ENCODE data around the gene ZNF624. TPM values are rescaled to one million over a fixed set of nuclear protein-coding genes. Genes with fewer than 3 reads are reported as not detected.
"Not testable (repeated sequence)": the region's sequence is repeated elsewhere in the genome, so short reads cannot be mapped to it uniquely, and the experiment has no call there.

Gene ZNF624
- 1 to 10 TPM; 4.9 to 7.5 (median 7.2) TPM for total RNA-seq
- total RNA-seq (2013): 12.6 TPM

DNA sequence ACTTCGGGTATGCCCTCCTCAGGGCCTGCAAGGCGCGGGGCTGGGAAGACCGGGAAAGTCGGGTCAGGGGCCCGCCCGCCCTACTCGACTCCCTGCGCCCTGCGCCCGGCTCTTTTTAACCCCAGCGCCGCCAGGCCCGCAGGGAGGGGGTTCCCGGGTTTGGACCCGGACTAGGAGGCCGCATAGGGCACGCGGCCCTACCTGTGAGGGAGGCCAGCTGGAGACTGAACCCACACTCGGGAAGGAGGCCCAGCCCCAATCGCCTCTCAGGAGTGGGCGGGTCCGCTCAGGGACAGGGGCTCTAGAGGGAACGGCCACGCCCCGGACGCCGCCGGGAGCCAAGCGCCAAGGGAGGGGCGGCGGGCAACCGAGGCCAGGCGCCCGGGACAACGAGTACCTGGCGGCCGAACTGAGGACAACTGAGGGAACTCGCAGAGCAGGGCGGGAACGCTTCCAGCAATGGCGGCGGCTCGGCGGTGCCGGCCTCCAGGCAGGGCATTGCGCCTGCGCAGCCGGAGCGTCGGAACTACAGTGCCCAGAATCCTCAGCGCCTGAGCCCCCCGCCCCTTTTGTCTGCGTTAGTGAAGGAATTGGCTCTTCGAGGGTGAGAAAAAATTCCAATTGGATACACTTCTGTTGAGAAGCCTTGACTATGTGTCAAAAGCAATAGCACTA is at the start of gene ZNF624:
TSS of gene ZNF624 (minus strand) at position 484 of the 675 bp plus-strand sequence.
- Mint-ChIP-seq H3K36me3 (no peaks in the 10 kb centered on the region), H3K9me3 (no peaks in the 10 kb centered on the region), H3K27me3 (ENCODE audit: low read depth in 2 of 2) (peaks cover 2 to 8% of the 10 kb centered on the region in 2 donors), H3K4me1 (peaks cover 13 to 21% of the 10 kb centered on the region in 2 donors), H3K4me3 (peak within 1 kb of the TSS; percentile 84), H3K27ac (peak within 1 kb of the TSS; percentile 21 to 91)
- H3K27me3 ChIP-seq (ENCODE audit: control insufficient read depth, insufficient read depth, low read length): no peaks in the 10 kb centered on the region
- intact Hi-C loops (cut with micrococcal nuclease): loop anchor here (2.0 kb wide), 1 partner anchor 65 kb away; no protein-coding TSS in a partner anchor
- peak within 1 kb of the TSS; percentile 58 for H3K4me3 ChIP-seq (ENCODE audit: low read length)
- peak within 1 kb of the TSS; percentile 7 for H3K27ac ChIP-seq (ENCODE audit: low read length)
- TF ChIP-seq, protein P1, sequence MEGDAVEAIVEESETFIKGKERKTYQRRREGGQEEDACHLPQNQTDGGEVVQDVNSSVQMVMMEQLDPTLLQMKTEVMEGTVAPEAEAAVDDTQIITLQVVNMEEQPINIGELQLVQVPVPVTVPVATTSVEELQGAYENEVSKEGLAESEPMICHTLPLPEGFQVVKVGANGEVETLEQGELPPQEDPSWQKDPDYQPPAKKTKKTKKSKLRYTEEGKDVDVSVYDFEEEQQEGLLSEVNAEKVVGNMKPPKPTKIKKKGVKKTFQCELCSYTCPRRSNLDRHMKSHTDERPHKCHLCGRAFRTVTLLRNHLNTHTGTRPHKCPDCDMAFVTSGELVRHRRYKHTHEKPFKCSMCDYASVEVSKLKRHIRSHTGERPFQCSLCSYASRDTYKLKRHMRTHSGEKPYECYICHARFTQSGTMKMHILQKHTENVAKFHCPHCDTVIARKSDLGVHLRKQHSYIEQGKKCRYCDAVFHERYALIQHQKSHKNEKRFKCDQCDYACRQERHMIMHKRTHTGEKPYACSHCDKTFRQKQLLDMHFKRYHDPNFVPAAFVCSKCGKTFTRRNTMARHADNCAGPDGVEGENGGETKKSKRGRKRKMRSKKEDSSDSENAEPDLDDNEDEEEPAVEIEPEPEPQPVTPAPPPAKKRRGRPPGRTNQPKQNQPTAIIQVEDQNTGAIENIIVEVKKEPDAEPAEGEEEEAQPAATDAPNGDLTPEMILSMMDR (IDR thresholded peaks at IDR 0.05): no peak
- H3K9me3 ChIP-seq (ENCODE audit: control insufficient read depth, insufficient read depth, low read length): no peaks in the 10 kb centered on the region
- 0% methylated on average over 55 of the region's 55 CpGs for WGBS (ENCODE audit: insufficient coverage)
- DNase-seq (peak; percentile 75 to 94), ATAC-seq (peak; percentile 95 to 99 (median 98))
- H3K36me3 ChIP-seq (ENCODE audit: control insufficient read depth, insufficient read depth, low read length): no peaks in the 10 kb centered on the region
- peaks cover 9% of the 10 kb centered on the region for H3K4me1 ChIP-seq (ENCODE audit: control insufficient read depth, insufficient read depth, low read length)

DNA sequence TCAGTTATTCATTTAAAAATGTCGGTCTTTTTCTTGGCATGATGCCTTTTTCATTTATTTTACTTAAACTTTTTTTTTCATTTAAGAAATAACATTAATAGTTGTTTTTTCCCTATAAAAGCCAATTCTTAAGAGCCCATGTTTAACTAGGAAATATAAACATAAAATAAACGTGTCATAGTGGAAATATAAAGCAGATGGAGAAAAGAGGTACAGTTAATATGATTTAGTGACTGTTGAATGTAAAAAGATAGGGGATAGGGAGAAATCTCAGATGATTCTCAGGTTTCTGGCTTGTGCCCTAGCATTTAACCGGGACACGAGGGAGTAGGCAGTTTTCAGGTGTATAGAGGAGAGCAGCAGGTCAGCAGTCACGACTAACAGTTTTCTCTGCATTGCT is 44.0 kb upstream of the ZNF624 start:
- intact Hi-C loops (cut with micrococcal nuclease); H3K36me3 Mint-ChIP-seq; H3K27me3 ChIP-seq (ENCODE audit: control insufficient read depth, insufficient read depth, low read length); H3K4me3 ChIP-seq (ENCODE audit: low read length); H3K9me3 Mint-ChIP-seq; H3K4me1 Mint-ChIP-seq; H3K9me3 ChIP-seq (ENCODE audit: control insufficient read depth, insufficient read depth, low read length); H3K4me1 ChIP-seq (ENCODE audit: control insufficient read depth, insufficient read depth, low read length); ATAC-seq; H3K27ac ChIP-seq (ENCODE audit: low read length); H3K4me3 Mint-ChIP-seq; DNase-seq; H3K36me3 ChIP-seq (ENCODE audit: control insufficient read depth, insufficient read depth, low read length); H3K27ac Mint-ChIP-seq: not testable (repeated sequence)
- H3K27me3 Mint-ChIP-seq (ENCODE audit: low read depth in 2 of 2): peaks cover 9 to 15% of the 10 kb centered on the region in 2 donors
- WGBS (ENCODE audit: insufficient coverage): 82% methylated on average over 3 of the region's 5 CpGs

DNA sequence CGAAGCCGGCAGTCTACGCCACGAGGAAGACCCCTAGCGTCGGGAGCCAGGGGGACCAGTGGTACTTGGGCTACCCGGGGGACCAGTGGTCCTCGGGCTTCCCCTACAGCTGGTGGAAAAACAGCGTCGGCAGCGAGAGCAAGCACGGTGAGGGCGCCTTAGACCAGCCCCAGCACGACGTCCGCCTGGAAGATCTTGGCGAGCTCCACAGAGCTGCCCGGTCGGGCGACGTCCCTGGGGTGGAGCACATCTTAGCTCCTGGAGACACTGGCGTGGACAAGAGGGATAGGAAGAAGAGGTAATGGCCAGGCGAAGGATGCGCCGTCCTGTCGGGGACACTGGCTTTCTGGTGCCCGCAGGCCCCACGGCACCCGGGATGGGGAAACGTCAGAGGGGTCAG is 36.8 kb upstream of the ZNF624 start:
- H3K9me3 ChIP-seq (ENCODE audit: control insufficient read depth, insufficient read depth, low read length); H3K4me3 ChIP-seq (ENCODE audit: low read length); H3K27ac Mint-ChIP-seq; intact Hi-C loops (cut with micrococcal nuclease); H3K4me3 Mint-ChIP-seq; DNase-seq; H3K4me1 ChIP-seq (ENCODE audit: control insufficient read depth, insufficient read depth, low read length); H3K4me1 Mint-ChIP-seq; H3K27ac ChIP-seq (ENCODE audit: low read length); H3K27me3 Mint-ChIP-seq (ENCODE audit: low read depth in 2 of 2); H3K27me3 ChIP-seq (ENCODE audit: control insufficient read depth, insufficient read depth, low read length); H3K9me3 Mint-ChIP-seq; H3K36me3 Mint-ChIP-seq; H3K36me3 ChIP-seq (ENCODE audit: control insufficient read depth, insufficient read depth, low read length): not testable (repeated sequence)
- WGBS (ENCODE audit: insufficient coverage): 95% methylated on average over 20 of the region's 30 CpGs
- peak in 1 of 3 donors; percentile 53 for ATAC-seq

DNA sequence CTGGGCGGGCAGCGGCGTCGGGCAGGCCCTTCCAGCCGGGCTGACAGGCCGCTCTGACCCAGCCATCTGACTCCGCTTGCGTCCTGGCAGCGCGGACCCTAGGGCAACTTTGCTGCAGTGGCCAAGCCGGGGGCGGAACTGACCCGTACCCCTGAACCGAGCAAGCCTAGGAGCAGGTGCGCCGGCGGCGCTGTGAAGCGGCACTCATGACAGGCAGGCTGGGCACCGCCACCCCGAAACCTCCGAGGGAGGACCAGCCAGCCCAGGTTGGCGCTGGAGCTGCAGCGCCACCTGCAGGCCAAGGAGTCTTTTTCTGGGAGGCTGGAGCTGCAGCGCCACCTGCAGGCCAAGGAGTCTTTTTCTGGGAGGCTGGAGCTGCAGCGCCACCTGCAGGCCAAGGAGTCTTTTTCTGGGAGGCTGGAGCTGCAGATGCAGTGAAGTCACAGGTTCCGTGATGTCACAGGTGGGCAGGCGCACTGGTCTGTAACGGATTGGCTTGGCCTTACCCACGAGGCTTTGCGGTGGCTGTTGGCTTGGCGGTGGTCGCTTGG is 36.2 kb upstream of the ZNF624 start, which contains the start of gene CCDC144A:
TSS of gene CCDC144A (plus strand) at position 511 of the 551 bp plus-strand sequence. CDS start 160 bp downstream, outside the sequence.
- H3K4me1 ChIP-seq (ENCODE audit: control insufficient read depth, insufficient read depth, low read length); H3K4me1 Mint-ChIP-seq; H3K4me3 Mint-ChIP-seq; H3K27ac ChIP-seq (ENCODE audit: low read length); H3K9me3 ChIP-seq (ENCODE audit: control insufficient read depth, insufficient read depth, low read length); intact Hi-C loops (cut with micrococcal nuclease); H3K27me3 ChIP-seq (ENCODE audit: control insufficient read depth, insufficient read depth, low read length); H3K36me3 ChIP-seq (ENCODE audit: control insufficient read depth, insufficient read depth, low read length); H3K36me3 Mint-ChIP-seq; H3K27ac Mint-ChIP-seq; H3K27me3 Mint-ChIP-seq (ENCODE audit: low read depth in 2 of 2); H3K4me3 ChIP-seq (ENCODE audit: low read length); H3K9me3 Mint-ChIP-seq: not testable (repeated sequence)
- ATAC-seq: peak; percentile 52 to 83 (median 62)
- peak; percentile 46 to 62 for DNase-seq
- TF ChIP-seq, protein P1 (IDR thresholded peaks at IDR 0.05): peak; percentile 61
- 79% methylated on average over 33 of the region's 33 CpGs for WGBS (ENCODE audit: insufficient coverage)

DNA sequence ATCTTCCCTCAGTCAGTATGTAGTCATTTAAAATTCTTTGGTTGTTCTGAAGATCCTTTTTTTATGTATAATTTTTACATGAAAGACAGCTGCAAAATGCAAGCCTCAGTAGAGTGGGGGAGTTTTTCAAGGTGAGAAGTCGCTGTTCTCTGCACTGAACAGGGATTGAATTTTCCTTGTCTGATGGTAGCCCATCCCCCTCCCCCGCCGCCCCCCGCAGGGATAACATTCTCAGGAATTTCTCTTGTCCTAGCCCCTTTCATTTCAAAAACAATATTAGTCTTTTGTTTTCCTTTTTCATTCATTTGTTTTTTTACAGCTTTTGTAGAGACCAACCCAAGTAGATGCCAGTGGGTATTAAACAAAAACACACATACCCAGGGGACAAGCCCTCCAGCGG is 33.5 kb upstream of the ZNF624 start:
- H3K9me3 Mint-ChIP-seq; H3K36me3 Mint-ChIP-seq; H3K4me3 ChIP-seq (ENCODE audit: low read length); H3K4me1 ChIP-seq (ENCODE audit: control insufficient read depth, insufficient read depth, low read length); H3K27ac Mint-ChIP-seq; DNase-seq; intact Hi-C loops (cut with micrococcal nuclease); H3K4me3 Mint-ChIP-seq; H3K27ac ChIP-seq (ENCODE audit: low read length); H3K36me3 ChIP-seq (ENCODE audit: control insufficient read depth, insufficient read depth, low read length); ATAC-seq; H3K9me3 ChIP-seq (ENCODE audit: control insufficient read depth, insufficient read depth, low read length); H3K27me3 ChIP-seq (ENCODE audit: control insufficient read depth, insufficient read depth, low read length): not testable (repeated sequence)
- 55% methylated on average over 4 of the region's 5 CpGs for WGBS (ENCODE audit: insufficient coverage)
- Mint-ChIP-seq H3K27me3 (ENCODE audit: low read depth in 2 of 2) (peaks cover 23 to 28% of the 10 kb centered on the region in 2 donors), H3K4me1 (peaks cover 0 to 10% of the 10 kb centered on the region in 2 donors)

DNA sequence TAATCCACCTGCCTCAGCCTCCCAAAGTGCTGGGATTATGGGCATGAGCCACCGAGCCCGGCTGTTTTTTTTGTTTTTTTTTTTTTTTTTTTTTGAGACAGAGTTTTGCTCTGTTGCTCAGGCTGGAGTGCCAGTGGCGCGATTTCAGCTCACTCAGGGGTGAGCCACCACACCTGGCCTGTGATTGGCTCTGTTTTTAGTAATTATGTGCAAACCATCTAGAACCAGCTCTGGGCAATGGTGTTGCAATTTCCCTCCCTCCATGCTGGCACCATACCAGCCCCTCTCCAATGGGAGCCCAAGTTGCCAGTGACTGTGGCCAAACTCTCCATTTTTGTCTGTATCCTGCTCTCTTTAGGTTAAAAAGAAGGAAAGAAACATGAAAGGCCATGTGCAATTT is 32.4 kb upstream of the ZNF624 start:
- WGBS (ENCODE audit: insufficient coverage): 100% methylated on average over 4 of the region's 4 CpGs
- not testable (repeated sequence) for H3K4me3 Mint-ChIP-seq

More for the DNA sequence above, 32.4 kb upstream of the ZNF624 start:
- H3K4me3 ChIP-seq (ENCODE audit: low read length); H3K27ac ChIP-seq (ENCODE audit: low read length); DNase-seq; H3K4me1 ChIP-seq (ENCODE audit: control insufficient read depth, insufficient read depth, low read length); intact Hi-C loops (cut with micrococcal nuclease); H3K27ac Mint-ChIP-seq; H3K27me3 ChIP-seq (ENCODE audit: control insufficient read depth, insufficient read depth, low read length); H3K36me3 ChIP-seq (ENCODE audit: control insufficient read depth, insufficient read depth, low read length); H3K9me3 ChIP-seq (ENCODE audit: control insufficient read depth, insufficient read depth, low read length); ATAC-seq; H3K36me3 Mint-ChIP-seq; H3K9me3 Mint-ChIP-seq: not testable (repeated sequence)
- peaks cover 0 to 10% of the 10 kb centered on the region in 2 donors for H3K4me1 Mint-ChIP-seq
- peaks cover 27 to 37% of the 10 kb centered on the region in 2 donors for H3K27me3 Mint-ChIP-seq (ENCODE audit: low read depth in 2 of 2)

All from natural killer cell (primary cell).